ENCODE results near the gene FTO. TPM values are rescaled to one million over a fixed set of nuclear protein-coding genes. Genes with fewer than 3 reads are reported as not detected.

Gene FTO
- total and polyA plus RNA-seq, 4 donors: 12.2 to 145 (median 57.7) TPM

GRCh38 chr16:54201200-54201599 lies 497.2 kb downstream of the FTO start:
- DNase-seq: no peak

More at GRCh38 chr16:54201200-54201599, 497.2 kb downstream of the FTO start:
- Histone ChIP-seq H3K9me3 (ENCODE audit: control insufficient read depth in 4 of 4, insufficient read depth in 3 of 4, low read length in 3 of 4) (peaks cover 0 to 4% (median 0%) of the 10 kb centered on the region in 4 donors), H3K4me1 (ENCODE audit: control insufficient read depth in 5 of 5, insufficient read depth in 5 of 5, low read length in 5 of 5) (no peaks in the 10 kb centered on the region), H3K9ac (ENCODE audit: insufficient read depth in 1 of 2, low read length in 2 of 2) (no peak overlapping the region), H3K27me3 (ENCODE audit: control insufficient read depth in 3 of 3, insufficient read depth in 3 of 3, low read length in 2 of 3) (peaks cover 0 to 35% (median 28%) of the 10 kb centered on the region in 3 donors), H3K27ac (ENCODE audit: low read depth in 1 of 2, low read length in 1 of 2) (no peak overlapping the region), H3K36me3 (ENCODE audit: control insufficient read depth in 4 of 4, insufficient read depth in 4 of 4, low read length in 4 of 4) (no peaks in the 10 kb centered on the region), H3K4me3 (no peak overlapping the region)
- TF ChIP-seq CTCF (IDR thresholded peaks at IDR 0.05; ENCODE audit: control extremely low read depth, extremely low read depth): no peak
- no peak for ATAC-seq (ENCODE audit: insufficient read depth, low FRiP score)
- 95% methylated on average over 4 of the region's 4 CpGs for WGBS, 2 donors

Small RNA genes lying within 50 kb of the gene (small RNA-seq; reads per million reads assigned to genes)
- gene AC007347.2 (ENCODE audit: low replicate concordance): not detected

Other genes starting within 250 kb of the FTO start
- gene AKTIP, start 200.9 kb upstream of the FTO start, total RNA-seq: 10 to 100 TPM; 45.0 to 48.5 TPM
- gene AKTIP, start 200.9 kb upstream of the FTO start, polyA plus RNA-seq: 10 to 100 TPM; 23.1 to 24.3 TPM
- 10 to 100 TPM; 10.1 to 17.9 TPM for gene RPGRIP1L, start 297 bp upstream of the FTO start, total RNA-seq
- gene RPGRIP1L, start 297 bp upstream of the FTO start, polyA plus RNA-seq: 1 to 10 TPM; 2.2 to 2.3 TPM